Osteoblast (primary cell): ENCODE results near the gene LGI1. TPM values are rescaled to one million over a fixed set of nuclear protein-coding genes. Genes with fewer than 3 reads are reported as not detected.

ENCODE experiments used
- DNase-seq: peaks from one replicate; pipeline ENCODE4 v3.0.0; 2011; ENCODE audit warnings: low spot score, mixed read lengths; ENCODE audit not compliant: insufficient read length; ENCODE audit errors: missing footprints
- H2AFZ ChIP-seq: 2 replicates; pipeline ENCODE4 v1.6.0; 2011; ENCODE audit warnings: mild to moderate bottlenecking, low read length
- H3K27ac ChIP-seq: 2 replicates; pipeline ENCODE4 v1.5.1; 2011; ENCODE audit warnings: mild to moderate bottlenecking, low read depth, low read length, moderate library complexity
- H3K27me3 ChIP-seq: 2 replicates; pipeline ENCODE4 v1.6.0; 2012; ENCODE audit warnings: mild to moderate bottlenecking, control low read depth, inconsistent platforms, low read length, moderate library complexity; ENCODE audit not compliant: insufficient read depth
- H3K36me3 ChIP-seq: 2 replicates; pipeline ENCODE4 v1.5.1; 2011; ENCODE audit warnings: mild to moderate bottlenecking, low read length, control low read depth, moderate library complexity; ENCODE audit not compliant: insufficient read depth
- H3K4me1 ChIP-seq: 2 replicates; pipeline ENCODE4 v1.5.1; 2011; ENCODE audit warnings: mild to moderate bottlenecking, low read length, control low read depth, moderate library complexity; ENCODE audit not compliant: insufficient read depth
- H3K4me2 ChIP-seq: 2 replicates; pipeline ENCODE4 v1.6.0; 2011; ENCODE audit warnings: mild to moderate bottlenecking, low read length; ENCODE audit not compliant: insufficient read depth
- H3K4me3 ChIP-seq: fragments of 200-600 bp; sonication (generic); 3 replicates; pipeline ENCODE4 v1.5.1; 2012; ENCODE audit warnings: mild to moderate bottlenecking, low read length, inconsistent platforms; ENCODE audit not compliant: insufficient read depth
- H3K79me2 ChIP-seq: 2 replicates; pipeline ENCODE4 v1.6.0; 2012; ENCODE audit warnings: mild to moderate bottlenecking, low read length, control low read depth, inconsistent platforms; ENCODE audit not compliant: insufficient read depth
- H3K9me3 ChIP-seq: 2 replicates; pipeline ENCODE4 v1.5.1; 2011; ENCODE audit warnings: low read depth, low read length, control low read depth
- H4K20me1 ChIP-seq: 2 replicates; pipeline ENCODE4 v1.6.0; 2012; ENCODE audit warnings: mild to moderate bottlenecking, low read length, control low read depth; ENCODE audit not compliant: insufficient read depth
- CTCF ChIP-seq: IDR thresholded peaks from 2 replicates; pipeline ENCODE4 v1.5.1; 2011; ENCODE audit warnings: mild to moderate bottlenecking, low read depth, low read length, moderate library complexity; ENCODE audit errors: extremely low read depth
- total RNA-seq: library from RNA; depleted of rRNA; stranded (reverse); fragments of >200 nt; gene quantifications from 2 replicates; pipeline ENCODE4 v1.2.3, GENCODE V29; 2012

Gene LGI1
- total RNA-seq, 1 donor = not detected

- no peak overlapping the region for H3K4me2 ChIP-seq
- no peak for DNase-seq
Measured at GRCh38 chr10:93835770-93836169, 78.0 kb downstream of the LGI1 start.

GRCh38 chr10:93837822-93838221 is 80.1 kb downstream of the LGI1 start:
- Histone ChIP-seq H3K4me2 (no peak overlapping the region), H3K27me3 (peaks cover 28% of the 10 kb centered on the region), H3K4me1 (no peaks in the 10 kb centered on the region), H4K20me1 (no peaks in the 10 kb centered on the region), H3K9me3 (no peaks in the 10 kb centered on the region), H3K36me3 (no peaks in the 10 kb centered on the region), H3K4me3 (no peak overlapping the region), H3K27ac (no peak overlapping the region), H3K79me2 (no peaks in the 10 kb centered on the region), H2AFZ (no peak overlapping the region)
- no peak for TF ChIP-seq CTCF
- DNase-seq = no peak

More at GRCh38 chr10:93835770-93836169, 78.0 kb downstream of the LGI1 start:
- no peaks in the 10 kb centered on the region for H3K4me1 ChIP-seq
- no peaks in the 10 kb centered on the region for H3K36me3 ChIP-seq
- no peak overlapping the region for H3K4me3 ChIP-seq
- H2AFZ ChIP-seq = no peak overlapping the region
- no peaks in the 10 kb centered on the region for H3K79me2 ChIP-seq
- no peaks in the 10 kb centered on the region for H4K20me1 ChIP-seq
- peaks cover 19% of the 10 kb centered on the region for H3K27me3 ChIP-seq
- TF ChIP-seq CTCF = no peak
- H3K9me3 ChIP-seq = no peaks in the 10 kb centered on the region
- no peak overlapping the region for H3K27ac ChIP-seq

- Histone ChIP-seq H3K27me3 (peaks cover 28% of the 10 kb centered on the region), H3K4me3 (no peak overlapping the region), H4K20me1 (no peaks in the 10 kb centered on the region), H3K36me3 (no peaks in the 10 kb centered on the region), H2AFZ (no peak overlapping the region), H3K9me3 (no peaks in the 10 kb centered on the region), H3K4me1 (no peaks in the 10 kb centered on the region), H3K4me2 (no peak overlapping the region), H3K79me2 (no peaks in the 10 kb centered on the region), H3K27ac (no peak overlapping the region)
- DNase-seq = peak; percentile 63
- no peak for TF ChIP-seq CTCF
Measured at GRCh38 chr10:93838278-93838677, 80.5 kb downstream of the LGI1 start.

- Histone ChIP-seq H3K36me3 (no peaks in the 10 kb centered on the region), H3K27me3 (peaks cover 17% of the 10 kb centered on the region), H2AFZ (no peak overlapping the region), H3K4me1 (no peaks in the 10 kb centered on the region), H3K9me3 (no peaks in the 10 kb centered on the region), H4K20me1 (no peaks in the 10 kb centered on the region), H3K27ac (no peak overlapping the region), H3K4me2 (no peak overlapping the region), H3K79me2 (no peaks in the 10 kb centered on the region), H3K4me3 (no peak overlapping the region)
- no peak for TF ChIP-seq CTCF
- DNase-seq = no peak
Measured at GRCh38 chr10:93841961-93842360, 84.2 kb downstream of the LGI1 start.
